NCI-H510A (cell line): ENCODE results near the gene MOCS1.

Experiments
- DNase-seq: peaks from one replicate; lab custom pipeline; 2025; lab: John Stamatoyannopoulos, UW

MOCS1 gene

GRCh38 chr6:39902786-39903465 is 31.3 kb downstream of the MOCS1 start:
- DNase-seq: no peak

- no peak for DNase-seq
These were observed 32.1 kb downstream of the MOCS1 start for GRCh38 chr6:39902136-39902535.

DNA sequence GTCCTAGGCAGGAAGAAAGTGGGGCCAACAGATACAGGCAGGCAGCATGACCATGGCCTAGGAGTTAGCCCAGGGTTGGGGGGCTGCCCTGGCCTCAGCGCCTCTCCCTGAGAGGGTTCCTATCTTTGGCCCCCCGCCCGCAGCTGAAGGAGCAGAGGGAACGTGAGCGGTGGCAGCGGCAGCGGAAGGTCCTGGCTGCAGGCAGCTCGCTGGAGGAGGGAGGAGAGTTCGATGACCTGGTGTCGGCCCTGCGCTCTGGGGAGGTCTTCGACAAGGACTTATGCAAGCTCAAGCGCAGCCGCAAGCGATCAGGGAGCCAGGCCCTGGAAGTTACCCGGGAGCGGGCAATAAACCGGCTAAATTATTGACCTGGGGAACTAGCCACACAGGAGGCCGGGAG is 32.6 kb downstream of the MOCS1 start:
- no peak for DNase-seq

- no peak for DNase-seq
These were observed 33.1 kb downstream of the MOCS1 start for GRCh38 chr6:39901116-39901655.

GRCh38 chr6:39899554-39900295 is 34.5 kb downstream of the MOCS1 start:
- no peak for DNase-seq

DNA sequence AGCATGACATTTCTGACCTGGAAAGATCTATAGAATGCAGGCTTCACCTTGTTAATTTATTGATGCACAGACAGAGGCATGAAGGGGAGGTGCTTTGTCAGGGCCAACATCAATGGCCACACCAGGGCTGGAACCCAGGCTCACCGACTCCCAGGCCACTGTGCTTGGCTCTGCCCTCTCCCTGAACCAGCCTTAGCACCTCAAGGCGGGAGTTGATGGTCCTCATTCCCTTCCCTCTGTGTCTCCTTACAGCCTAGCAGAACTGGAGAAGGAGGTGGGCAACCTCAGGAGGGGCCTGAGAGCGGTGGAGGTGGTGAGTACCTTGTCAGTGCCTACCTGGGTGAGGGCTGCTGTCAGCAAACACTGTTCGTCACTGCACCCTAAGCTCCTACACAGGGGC is 35.6 kb downstream of the MOCS1 start:
- DNase-seq: no peak

DNA sequence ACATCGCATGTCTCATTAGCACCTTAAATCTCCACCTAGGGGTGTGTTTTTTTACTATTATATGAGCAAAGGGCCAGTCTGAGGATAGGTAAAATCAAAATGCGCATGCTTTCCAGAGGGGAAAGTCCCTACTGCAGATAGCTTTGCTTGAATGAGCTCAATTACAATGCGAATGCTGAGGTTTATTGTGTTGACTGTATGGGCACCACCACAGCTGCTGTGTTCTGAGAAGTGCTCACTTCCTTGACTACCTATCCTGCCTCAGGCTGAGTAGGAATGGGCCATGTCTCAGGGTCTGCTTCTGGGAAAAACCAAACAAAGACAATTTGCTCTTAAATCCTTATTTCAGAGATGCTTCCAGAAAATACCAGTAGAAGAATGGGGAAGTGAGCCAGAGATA is 36.6 kb downstream of the MOCS1 start:
- no peak for DNase-seq

- DNase-seq: no peak
These were observed 37.6 kb downstream of the MOCS1 start for GRCh38 chr6:39896701-39897100.

- DNase-seq: no peak
These were observed 41.0 kb downstream of the MOCS1 start for GRCh38 chr6:39893286-39893685.

DNA sequence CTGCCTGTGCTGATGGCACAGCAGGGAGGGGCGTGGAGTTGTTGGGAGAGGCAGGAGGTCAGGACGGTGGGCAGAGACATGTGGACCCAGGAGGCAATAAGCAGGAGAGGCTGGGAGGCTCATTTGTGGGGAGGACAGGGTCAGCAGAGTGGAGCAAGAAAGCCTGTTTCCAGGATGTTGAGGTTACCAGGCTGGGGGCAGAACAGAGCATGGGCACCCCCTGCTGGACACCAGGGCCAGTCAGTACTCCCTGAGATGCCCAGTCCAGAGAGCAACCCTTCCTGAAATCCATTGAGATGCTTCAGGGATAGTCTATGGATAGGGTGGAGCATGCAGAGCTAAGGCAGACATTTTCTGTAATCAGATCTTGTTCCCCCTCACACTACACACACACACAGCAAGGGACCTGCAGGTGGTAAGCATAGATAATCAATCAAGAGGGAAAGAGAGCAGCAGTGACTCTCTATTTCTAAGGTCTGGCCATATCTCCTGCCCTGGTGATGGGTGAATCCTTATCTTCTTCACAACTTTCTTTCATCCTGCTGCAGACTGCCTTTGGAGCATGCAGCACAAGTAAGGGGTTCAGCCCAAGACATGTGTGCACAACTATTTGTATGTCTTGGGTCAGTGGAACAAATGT is 41.7 kb downstream of the MOCS1 start:
- peak; percentile 49 for DNase-seq

DNA sequence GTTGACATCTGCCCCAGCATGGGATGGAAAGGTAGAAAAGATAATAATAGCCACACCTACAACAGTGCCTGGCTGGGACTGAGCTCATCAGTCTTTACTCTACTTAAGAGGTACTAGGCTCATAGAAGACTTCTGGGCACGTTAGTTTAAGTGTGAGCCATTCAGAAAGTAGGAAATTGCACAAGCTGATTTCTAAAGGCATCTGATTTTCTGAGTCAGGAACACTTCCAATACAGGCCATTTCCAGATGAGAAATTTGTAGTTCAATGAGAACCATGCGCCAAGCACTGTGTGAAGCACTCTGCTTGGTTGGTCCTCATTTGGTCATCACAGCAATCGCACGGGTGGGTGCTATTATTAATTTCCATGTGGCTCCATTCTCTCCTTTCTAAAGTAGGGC is 42.3 kb downstream of the MOCS1 start:
- DNase-seq: no peak

- no peak for DNase-seq
These were observed 42.9 kb downstream of the MOCS1 start for GRCh38 chr6:39891353-39891752.

DNA sequence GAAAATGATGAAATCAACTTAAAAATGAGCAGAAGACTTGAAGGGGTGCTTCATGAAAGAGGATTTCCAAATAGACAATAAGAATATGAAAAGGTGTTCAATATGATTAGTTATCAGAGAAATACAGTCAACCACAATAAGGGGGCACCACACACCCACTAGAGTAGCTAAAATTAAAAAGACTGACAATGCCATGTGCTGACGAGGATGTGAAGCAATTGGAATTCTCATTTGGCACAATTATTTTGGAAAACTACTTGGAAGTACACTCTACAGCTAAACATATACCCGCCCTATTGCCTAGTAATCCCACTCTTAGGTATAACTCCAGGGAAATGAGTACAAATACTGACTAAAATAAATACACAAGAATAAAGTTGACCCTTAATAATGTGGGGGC is 45.0 kb downstream of the MOCS1 start:
- DNase-seq: no peak

- DNase-seq: no peak
These were observed 46.4 kb downstream of the MOCS1 start for GRCh38 chr6:39887692-39888450.

DNA sequence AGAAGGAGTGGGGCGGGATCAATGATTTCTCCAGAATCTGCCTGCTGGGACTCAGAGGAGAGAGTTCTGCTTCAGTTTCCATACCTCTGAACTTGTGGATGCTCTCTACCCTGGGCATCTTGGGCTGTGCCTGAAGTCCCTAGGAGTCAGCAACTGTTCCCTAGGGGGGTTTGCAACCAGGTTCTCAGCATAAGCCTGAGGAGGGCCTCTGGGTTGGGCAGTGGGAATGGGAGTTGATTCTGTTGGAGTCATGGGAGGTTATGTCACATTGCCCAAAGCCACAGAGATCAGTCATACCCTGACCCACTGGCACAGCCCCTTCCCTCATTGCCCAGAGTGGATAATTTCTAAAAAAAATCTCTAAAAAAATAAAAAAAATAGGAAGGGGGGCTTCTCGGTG is 47.4 kb downstream of the MOCS1 start:
- no peak for DNase-seq

DNA sequence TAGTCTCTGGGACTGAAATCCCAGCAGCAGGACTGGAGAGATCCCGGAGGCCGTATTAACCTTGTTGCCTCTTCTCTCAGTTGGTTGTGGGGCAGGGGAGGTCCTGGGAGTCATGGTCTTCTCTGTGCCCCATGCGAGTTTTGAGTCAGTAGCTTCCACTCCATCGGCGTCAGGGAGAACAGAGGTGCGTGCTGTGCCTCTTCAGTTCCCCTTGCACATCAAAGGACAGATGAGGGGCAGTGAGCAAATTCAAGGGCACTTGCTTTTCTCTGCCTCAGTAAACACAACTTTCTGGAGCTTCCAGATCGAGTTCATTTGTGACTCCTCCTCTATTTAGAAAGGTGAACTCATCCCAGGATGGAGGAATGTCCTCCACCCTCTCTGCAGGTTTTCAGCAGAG is 48.6 kb downstream of the MOCS1 start:
- no peak for DNase-seq

- no peak for DNase-seq
These were observed 49.6 kb downstream of the MOCS1 start for GRCh38 chr6:39884696-39885095.

DNA sequence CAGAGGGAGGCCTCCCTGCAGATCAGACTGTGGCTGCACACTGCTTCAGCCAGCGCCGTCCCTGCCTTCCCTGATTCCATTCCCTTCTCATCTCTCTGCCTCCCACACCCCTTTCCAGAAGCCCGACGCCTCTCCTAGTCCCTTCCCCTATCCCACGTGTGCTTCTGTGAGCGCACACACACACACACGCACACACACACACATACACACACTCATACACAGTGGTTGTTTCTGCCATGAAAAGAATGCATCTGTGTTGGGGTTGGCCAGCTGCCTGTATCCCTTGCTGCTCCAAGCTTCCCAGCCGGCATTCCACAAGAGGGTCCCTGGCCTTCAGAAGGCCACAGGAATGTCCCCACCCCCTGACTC is 51.7 kb downstream of the MOCS1 start:
- no peak for DNase-seq

DNA sequence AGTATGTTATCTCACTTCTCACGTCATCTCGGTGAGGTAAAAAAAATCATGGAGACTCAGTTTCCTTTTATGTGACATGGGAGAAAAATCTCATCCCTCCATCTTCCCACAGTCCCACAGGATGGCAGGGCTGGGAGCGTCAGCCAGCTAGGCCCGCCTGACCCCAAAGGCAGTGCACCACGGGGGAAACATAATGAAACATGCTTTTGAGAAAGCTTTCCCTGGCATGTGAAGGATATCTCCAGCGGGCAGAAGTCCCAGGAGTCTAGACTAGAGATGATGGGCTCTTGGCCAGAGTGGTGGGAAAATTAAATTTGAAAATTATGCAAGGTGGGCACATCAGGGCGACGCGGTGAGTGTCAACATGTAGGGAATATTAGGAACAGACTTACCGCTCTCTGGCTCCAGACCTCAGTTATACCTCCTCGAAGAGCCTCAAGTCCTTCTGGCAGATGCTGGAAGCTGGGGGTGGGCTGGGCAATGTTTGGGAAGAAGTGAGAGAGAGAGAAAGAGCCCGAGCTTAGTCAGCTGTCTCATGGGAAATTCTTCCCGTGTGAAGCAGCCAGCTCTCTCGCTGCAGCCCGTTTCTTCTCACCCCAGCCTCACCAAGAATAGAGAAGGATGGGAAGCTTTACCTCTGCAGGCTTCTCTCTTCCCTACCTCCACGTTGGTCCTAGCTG is 52.3 kb downstream of the MOCS1 start:
- no peak for DNase-seq

GRCh38 chr6:39880594-39880993 is 53.7 kb downstream of the MOCS1 start:
- no peak for DNase-seq

- no peak for DNase-seq
These were observed 54.7 kb downstream of the MOCS1 start for GRCh38 chr6:39879535-39879934.

DNA sequence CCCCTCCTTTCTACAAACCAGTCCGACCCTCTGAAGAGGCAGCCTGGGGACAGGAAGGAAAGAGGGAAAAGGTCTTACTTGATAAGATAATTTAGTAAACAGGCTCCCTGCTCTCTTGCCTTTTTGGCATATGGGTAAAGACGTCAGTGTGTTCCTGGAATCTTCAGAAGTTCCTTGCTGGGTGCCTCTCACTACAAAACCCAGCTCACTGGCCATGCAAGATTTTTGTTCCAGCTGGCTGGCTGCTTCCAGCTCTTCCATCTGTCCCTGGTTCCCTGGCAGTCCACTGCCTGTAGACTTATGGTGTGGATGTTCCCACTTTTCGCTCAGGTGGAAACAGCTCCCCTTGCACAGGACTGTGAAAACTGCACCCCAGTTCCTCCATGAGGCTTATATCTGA is 57.4 kb downstream of the MOCS1 start:
- no peak for DNase-seq
